Ovary (tissue), 3 donors: ENCODE data around the gene TNK2.

Source experiments
- CTCF ChIP-seq, 3 donors: fragments of 450-650 bp in 2 of 3; fragments of 200-600 bp in 1 of 3; IDR thresholded peaks; one replicate each; pipeline versions ENCODE4 v1.5.1 to v1.8.0; 2016 to 2022; ENCODE audit warnings: antibody characterized with exemption in 3 of 3, mild to moderate bottlenecking in 1 of 3
- EP300 ChIP-seq: sonication (generic); formaldehyde crosslinking; IDR thresholded peaks from one replicate; pipeline ENCODE4 v1.6.1; 2017; ENCODE audit warnings: antibody characterized with exemption
- POLR2A ChIP-seq: fragments of 450-650 bp; IDR thresholded peaks from one replicate; pipeline ENCODE4 v1.6.1; 2017; ENCODE audit warnings: antibody characterized with exemption, mild to moderate bottlenecking, moderate library complexity
- donor health status: DM: no; HTN: no; CAD: no.

GRCh38 chr3:195866686-195867511 lies 41.5 kb downstream of the TNK2 start:
- TF ChIP-seq CTCF (IDR thresholded peaks at IDR 0.05), result no peak
- no peak for TF ChIP-seq POLR2A
- TF ChIP-seq EP300, result no peak
